Gastroesophageal sphincter (tissue), 3 donors: ENCODE results near the gene MIB1.

ENCODE experiments used
- CTCF ChIP-seq, 4 experiments: fragments of 200-600 bp in 2 of 4; fragments of 450-650 bp in 2 of 4; sonication (generic) in 1 of 4; IDR thresholded peaks; one replicate each; pipeline ENCODE4 v1.5.1; 2017 to 2019; ENCODE audit warnings: antibody characterized with exemption in 4 of 4, mild to moderate bottlenecking in 2 of 4, moderate library complexity in 2 of 4
- POLR2AphosphoS5 ChIP-seq: sonication (generic); formaldehyde crosslinking; IDR thresholded peaks from one replicate; pipeline ENCODE4 v1.6.1; 2017; ENCODE audit warnings: antibody characterized with exemption

- TF ChIP-seq CTCF (IDR thresholded peaks at IDR 0.05) (no peak), POLR2AphosphoS5 (no peak)
Measured at GRCh38 chr18:21903709-21904108, 163.1 kb downstream of the MIB1 start.
